Suppressor macrophage (primary cell): ENCODE measurements around the gene KRT83.
A peak's percentile ranks its signal among the peaks of the same experiment; 100 is the strongest.

Source experiments
- DNase-seq, 4 experiments: peaks; one replicate each; pipeline ENCODE4 v3.0.0-alpha.2; 2020 to 2022
- total RNA-seq, 17 experiments: gene quantifications; one replicate each; lab custom pipeline; 2026; ENCODE audit warnings: mixed read lengths in 6 of 17, inconsistent platforms in 3 of 17; lab: John Stamatoyannopoulos, UW

KRT83 gene
- 0 to 0.88 (median 0) reads per million in 17 experiments for total RNA-seq

DNA sequence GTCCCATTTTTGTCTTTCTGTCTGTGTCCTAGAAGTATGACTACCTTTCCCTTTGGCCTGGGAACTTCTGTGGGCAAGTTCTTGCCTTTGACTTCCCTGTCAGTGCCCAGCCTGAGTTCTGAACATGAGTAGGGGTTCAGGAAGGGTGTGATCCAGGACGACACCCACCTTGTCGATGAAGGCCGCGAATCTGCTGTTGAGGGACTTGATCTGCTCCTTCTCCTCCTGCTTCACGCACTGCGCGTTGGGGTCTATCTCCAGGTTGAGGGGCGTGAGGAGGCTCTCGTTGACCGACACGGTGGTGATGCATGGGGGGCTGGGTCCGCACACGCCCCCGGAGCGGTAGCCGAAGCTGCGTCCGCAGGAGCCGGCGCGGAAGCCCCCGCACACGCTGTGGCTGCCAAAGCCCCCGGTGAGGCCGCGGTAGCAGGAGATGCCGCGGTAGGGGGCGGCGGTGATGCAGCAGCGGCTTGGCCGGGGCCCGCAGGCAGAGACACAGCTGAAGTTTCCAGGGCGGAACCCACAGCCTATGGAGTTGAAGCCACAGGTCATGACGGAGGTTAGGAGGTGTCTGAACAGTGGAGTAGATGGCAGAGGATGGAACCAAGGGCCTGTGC is at the start of gene KRT83:
Gene KRT83 (minus strand): TSS at position 615 of the 617 bp plus-strand sequence. CDS start 63 bp downstream, at position 552.
- DNase-seq = no peak

DNA sequence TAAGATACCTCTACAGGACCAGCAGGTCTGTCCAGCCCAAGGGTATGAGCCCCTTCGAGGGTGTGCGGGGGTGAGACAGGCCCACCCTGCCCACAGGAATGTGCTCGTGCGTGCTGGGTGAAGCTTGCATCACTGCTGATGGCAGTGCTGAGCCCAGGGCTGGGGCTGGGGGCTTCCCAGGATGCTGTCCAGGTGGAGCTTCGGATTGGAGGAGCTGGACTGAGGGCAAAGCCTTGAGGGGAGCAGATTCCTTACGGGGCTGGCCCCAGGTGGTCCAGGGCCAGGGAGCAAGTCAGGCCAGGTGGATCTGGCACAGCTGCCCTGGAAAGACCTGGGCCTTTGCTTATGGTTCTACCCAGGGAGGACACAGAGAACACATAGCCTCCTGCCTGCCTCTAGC is 48.6 kb upstream of the KRT83 start:
- DNase-seq = no peak

DNA sequence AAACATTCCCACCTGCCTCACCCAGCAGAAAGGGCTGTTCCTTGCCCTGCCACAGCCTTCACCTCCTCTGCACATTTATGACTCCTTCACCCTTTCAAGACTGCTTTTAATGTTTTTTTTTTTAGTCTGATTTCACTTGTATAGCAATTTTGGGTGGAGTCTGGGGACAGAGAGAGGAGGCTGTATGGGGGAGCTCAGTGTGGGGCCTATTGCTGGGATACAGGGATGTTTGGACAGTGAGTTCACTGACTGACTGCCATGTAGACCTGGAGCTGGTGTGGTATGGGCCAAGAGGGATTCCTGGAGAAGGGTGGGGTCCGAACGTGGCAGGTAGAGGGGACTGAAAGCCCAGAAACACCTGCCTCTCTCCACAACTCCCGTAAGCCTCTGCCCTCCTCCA is 48.0 kb upstream of the KRT83 start:
- DNase-seq = no peak

DNA sequence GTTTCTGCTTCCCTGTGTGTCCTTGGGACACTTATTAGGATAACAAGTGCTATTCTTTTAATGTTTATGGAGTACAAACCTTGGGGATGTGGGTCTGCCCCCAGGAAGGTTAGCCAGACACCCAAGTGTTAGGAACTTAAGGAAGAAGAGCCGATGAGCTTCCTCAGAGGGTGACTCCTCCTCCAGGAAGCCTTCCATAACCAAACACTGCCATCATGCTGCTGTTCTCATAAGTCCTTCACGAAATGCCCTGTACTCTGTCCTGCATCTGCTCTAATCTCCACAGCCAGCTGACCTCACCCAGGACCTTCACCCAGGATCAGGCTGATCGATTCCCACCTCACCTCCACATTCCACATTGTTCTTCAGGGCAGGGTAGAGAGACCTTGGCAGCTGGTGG is 47.3 kb upstream of the KRT83 start:
- DNase-seq = no peak

DNA sequence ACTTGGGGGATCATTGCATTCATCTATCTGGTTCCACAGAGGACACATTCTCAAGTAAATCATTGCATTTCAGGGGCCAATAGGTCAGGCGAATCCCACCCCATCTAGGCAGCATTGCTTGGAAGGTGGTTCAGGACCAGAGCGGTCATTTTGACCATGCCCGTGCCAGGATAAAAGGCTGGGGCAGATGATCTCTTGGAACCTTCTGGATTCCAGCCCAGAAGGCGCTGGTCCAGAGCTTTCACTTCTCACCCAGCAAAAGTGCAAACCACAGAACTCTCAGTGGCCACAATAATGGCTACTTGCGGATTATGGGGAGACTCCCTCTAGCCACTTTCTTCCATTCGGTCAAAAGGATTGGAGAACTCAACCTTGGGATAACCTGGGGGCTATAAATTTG is 46.7 kb upstream of the KRT83 start:
- no peak for DNase-seq

DNA sequence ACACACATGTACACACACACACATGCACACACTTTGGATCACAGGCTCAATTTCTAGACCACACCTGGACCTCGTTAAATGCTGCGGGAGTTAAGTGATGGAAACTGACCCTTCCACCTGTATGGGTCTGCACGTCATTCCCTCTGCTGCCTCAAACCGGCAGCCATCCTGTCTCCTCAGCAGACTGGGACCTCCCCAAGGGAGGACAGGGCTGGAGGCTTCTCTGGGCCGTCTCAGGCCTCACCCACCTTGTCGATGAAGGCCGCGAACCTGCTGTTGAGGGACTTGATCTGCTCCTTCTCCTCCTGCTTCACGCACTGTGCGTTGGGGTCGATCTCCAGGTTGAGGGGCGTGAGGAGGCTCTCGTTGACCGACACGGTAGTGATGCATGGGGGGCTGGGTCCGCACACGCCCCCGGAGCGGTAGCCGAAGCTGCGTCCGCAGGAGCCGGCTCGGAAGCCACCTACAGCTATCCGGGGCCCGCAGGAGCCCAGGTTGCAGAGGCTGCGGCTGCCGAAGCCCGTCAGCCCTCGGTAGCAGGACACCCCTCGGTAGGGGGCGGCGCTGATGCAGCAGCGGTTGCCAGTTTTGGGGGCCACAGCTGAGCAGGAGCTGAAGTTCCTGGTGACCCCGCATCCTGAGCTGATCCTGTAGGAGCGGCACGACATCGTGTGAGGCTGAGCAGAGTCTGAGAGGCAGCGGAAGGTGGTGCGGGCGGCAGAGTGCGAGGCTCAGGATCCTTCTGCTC is 45.7 kb upstream of the KRT83 start, which contains the start of gene KRT85:
Gene KRT85 (minus strand): TSS at position 744 of the 748 bp plus-strand sequence. CDS start 76 bp downstream, at position 668.
- no peak for DNase-seq

DNA sequence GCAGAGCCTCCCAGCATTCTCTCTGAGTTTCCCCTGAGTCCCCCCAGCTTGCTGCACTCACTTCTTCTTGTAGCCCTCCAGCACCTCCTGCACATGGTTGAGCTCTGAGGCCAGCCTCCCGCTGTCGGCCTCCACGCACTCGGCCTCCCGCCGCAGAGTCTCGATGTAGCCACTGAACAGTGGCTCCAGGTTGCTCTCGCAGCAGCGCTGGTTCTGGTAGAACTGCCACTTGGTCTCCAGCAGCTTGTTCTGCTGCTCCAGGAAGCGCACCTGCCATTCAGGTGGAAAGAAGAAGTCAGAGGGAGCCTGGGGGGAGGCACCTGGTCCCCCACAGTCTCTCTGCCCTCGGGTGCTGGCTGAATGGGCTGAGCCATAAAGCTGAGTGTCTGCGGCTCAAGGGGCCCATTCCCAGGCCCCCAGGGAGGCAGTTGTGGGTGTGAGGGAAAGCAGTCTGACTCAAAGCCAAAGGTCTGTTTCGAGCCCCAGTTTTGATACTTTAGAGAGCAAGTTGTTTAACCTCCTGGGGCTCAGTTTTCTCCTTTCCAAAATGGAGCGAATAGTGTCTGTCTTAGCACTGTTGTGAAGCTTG is 43.8 kb upstream of the KRT83 start:
- DNase-seq = no peak

DNA sequence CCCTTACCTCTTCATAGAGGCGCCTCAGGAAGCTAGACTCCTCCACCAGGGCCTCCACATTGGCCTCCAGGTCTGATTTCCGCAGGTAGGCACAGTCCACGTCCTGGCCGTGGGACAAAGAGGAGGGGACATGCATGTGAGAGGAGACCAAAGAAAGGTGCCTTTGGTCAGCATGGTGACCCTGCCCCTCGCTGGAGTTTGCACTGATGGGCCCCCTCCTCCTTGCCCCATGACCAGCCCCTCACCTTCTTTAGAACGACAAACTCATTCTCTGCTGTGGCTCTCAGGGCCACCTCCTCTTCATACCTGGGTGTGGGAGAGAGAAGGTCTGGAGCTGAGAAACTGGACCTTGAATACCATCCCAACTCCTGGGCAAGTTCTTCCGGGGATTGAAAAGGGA is 42.9 kb upstream of the KRT83 start:
- DNase-seq = no peak

DNA sequence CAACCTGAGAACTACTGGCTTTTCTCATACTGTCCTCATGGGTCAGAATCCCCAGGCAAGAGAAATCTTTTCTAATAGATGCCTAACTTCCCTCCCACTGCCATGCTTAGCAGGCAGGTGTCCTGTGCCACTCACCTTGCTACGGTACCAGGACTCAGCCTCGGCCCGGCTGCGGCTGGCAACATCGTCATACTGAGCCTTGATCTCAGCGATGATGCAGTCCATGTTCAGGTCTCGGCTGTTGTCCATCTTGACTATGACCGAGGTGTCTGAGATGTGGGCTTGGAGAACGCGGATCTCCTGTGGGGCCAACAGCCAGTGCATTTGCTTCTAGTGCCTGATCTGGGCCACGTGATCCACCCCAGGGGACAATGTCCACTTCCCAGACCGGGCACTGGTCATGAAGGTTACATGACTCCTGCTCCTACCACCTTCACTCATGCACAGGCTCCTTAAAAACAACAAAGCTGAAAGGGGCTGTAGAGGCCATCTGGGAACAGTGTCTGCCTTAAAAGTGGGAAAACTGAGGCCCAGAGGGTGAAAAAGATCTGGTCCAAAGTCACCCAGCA is 42.0 kb upstream of the KRT83 start:
- DNase-seq = no peak

DNA sequence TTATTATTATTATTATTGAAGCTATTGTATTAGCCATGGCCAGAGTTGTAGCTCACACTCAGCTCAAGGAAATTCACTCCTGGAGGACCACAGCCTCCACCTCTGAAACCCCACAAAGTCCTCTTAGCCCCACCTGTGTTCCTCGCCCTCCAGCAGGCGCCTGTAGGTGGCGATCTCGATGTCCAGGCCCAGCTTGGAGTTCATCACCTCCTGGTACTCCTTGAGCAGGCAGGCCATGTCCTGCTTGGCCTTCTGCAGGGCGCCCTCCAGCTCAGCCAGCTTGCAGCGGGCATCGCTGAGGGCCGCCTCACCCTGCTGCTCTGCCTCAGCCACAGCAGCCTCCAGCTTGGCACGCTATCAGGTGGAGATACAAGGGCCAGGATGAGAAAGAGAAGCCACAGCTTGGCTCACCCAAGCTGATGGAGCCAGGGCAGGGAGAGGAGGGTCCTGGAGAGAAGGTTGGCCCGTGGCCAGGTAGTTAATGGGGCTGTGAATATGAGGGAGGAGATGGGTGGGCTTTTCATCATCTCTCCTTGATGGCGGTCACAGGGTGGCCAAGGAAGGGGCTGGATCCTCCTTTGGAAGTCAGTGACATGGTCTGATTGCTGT is 41.0 kb upstream of the KRT83 start:
- DNase-seq = no peak

DNA sequence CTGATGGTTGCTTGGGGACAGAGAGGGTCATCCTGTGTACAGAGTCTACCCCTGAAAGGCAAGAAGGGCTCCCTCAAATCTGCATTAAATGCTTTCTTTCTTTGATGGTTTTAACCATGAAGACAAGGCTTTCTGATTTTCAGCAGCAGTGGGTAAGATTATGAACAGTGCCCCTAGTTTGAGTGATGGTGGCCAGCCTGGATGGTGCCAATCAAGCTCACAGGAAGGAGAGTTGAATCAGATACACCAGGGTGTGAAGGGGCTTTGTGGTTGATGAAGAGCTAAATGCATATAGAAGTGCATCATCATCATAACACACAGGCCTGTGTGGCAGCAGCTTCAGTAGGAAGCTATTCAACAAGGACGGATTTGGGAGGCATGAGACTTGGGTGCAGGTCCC is 40.4 kb upstream of the KRT83 start:
- DNase-seq = no peak

DNA sequence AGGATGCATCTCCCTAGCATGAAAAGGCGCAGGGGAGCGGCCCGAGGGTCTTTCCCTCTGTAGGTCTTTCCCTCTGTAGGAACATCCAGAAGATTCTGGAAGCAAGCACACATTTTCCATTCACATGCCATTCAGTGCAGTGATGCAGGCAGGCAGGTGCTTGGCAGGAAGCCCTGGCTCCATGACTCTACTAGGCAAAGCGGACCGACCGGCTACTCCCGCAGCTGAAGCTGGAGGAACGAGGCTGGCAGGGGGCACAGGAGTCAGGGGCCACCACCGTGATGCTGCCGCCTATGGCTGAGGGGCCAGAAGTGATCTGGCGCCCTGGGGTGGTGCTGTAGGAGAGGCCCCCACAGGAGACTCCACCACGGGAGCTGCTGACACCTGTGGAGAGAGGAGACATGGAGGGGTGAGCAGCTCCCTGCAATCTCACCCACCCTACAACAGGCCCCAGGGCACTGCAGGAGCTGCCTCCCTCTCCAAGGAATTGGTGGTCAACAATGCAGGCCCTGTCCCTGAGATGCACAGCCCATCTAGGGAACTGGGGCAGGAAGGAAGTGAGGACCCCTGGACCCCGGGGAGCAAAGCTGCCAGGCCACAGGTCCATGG is 39.6 kb upstream of the KRT83 start:
- no peak for DNase-seq

DNA sequence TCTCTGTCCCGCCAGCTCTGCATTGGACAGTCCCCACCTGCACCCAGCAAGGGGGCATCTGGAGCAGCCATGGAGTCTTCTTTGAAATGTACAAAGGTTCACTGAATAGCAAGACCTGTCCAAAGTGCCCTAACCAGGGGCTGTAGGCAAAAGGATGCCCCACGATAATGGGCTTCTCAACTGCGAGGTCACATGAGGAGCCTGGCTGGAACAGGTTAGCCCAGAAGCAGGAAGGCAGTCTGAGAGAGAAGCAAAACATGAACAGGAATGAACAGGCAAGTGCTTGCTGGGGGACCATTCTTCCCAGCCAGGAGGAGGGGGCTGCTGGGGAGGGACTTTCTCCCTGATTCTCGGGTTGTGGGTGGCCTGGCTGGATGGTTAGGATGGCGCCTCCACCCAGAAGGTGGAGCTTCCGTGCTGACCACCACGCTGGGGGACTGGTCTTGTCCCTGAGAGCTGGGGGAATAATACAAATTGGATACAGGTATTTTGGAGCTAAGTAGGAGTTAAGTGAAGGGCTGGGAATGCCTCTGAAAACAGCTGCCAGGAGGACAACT is 39.0 kb upstream of the KRT83 start:
- no peak for DNase-seq

DNA sequence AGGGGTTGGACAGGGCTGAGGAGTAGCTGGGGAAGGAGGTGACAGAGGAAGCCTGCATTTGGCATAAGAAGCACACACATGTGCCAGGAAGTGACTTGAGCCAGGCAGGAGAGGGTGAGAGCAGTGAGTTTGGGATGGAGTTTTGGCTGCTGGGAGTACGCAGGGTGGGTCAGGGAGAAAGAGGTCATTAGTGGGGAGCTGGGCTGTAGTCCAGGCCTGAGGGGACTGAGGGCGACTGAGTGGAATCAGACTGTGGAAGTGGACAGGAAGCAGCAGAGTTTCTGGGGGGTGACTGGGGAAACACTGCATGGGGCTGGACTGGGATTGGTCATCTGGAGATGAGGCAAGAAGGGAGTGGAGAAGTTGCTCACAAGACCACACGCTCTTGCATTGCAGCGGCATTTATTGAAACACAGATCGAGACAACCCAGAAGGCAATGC is 38.4 kb upstream of the KRT83 start:
- DNase-seq = peak in 3 of 4 experiments; percentile 8 to 20 (median 20)

DNA sequence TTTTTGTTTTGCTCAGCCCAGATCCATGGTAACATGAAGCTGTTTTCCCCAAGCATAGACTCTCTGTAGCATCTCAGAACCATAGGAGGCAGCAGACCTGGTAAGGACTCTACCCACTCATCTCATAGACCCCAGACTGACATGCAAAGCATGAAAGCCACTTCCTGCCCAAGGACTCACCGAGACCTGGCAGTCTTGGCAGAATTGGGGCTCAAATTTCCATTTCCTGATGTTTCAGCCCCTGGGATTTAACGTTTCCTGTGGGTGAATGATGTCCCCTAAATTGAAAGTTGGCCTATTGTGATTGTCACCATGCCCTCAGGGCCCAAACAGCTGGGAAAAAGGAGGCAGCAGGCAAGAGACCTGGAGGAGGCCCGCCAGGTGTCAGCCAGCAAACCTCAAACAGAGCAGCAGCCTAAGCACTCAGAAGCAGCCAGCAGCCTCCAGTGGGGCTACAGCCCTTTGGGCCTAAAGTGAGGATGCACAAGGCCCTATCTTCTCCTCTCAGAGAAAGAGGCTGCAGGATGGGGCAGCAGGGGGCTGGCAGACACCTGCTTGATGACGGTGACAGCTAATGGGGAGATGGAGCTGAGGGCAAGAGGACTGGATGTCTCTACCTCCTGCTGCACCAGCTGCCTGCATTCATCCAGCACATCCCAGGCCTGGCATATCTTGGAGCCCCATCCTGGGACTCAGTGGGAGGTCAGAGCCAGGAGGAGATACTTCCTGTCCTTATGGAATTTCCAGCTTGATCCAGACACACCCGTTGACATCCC is 37.6 kb upstream of the KRT83 start:
- DNase-seq = no peak

DNA sequence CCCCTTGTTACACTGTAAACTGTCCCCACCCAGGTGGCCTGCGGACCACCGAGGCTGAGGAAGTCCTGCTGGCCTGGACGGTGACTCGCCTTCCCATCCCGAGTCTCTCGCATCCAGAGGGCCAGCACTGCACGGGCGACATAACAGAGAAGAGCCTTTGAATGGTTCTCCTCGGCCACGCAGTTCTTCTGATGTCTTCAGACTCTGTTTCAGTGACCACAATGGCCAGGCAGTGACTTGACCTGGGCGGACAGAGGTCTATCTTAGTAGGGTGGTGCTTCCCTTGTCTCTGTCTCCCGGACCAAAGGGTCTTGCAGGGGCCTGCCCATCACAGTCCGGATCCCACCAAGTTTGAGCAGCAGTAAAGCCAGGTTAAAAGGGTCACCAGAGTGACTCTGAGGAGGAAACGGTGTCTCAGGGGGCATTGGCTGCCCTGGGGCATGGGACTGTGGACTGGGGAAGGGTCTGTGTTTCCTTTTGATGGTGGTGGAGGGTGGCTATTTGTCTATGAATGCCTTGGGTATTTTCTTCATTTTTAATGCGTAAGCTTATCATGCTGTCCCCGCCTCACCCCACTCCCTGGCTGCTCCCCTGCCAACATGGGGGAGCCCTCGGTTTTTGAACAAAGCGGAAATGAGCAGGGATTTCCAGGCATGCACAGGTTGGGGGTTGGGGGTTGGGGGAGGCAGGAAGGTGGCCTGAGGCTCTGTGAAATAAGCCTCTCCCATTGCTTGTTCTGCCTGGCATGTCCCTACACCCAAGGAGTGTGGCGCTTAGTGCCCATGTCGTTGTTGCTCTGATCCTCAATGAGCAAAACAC is 35.8 kb upstream of the KRT83 start:
- DNase-seq = no peak

DNA sequence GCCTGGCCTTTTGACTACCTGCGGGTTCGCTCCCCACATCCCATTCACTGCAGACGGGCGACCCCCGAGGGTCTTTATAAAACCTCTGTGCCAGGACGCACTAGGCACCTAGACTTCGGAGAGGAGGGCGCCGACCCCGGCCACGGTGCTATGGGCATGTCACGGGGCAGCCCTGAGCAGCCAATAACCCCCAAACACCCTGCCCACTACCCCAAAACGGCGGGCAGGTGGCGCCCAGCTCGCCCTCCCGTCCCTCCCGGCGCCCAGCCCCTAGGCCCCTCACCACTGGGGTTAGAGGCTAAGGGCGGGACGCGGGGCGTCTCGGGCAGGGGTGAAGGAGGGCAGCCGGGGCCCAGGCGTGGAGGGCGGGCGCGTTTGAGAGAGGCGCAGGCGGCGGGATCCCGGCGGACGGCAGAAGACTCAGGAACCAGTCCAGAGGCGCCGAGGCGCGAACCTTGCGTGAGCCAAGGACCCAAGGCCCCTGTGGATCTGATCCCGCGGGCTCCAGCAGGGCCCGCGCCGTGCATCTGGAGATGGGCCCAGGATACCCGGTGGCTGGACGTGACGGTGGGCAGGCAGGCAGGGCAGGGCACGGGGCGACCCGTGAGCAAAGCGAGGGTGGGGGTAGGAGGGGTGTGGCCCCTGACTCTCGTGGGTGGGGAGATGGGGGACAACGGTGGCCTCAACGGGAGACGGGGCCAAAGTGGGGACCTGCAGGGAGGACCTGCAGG is 35.0 kb upstream of the KRT83 start:
- no peak for DNase-seq

DNA sequence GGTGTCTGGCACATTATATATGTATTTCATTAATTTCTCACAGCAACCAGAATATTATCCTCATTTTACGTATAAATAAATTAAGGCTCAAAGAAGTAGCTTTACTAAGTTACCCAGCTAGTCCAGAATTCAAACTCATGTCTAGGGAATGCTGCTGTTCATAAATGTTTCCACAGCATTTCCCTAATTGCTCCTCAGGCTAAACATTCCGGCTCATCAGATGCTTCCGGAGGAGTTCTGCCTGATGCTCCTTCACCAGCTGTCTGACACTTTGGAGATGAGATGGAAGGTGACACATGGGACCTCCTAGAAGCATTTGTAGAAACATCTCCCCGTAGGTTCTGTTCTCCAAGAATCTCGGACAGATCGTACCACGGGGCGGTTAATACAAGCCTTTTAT is 34.0 kb upstream of the KRT83 start:
- DNase-seq = no peak

DNA sequence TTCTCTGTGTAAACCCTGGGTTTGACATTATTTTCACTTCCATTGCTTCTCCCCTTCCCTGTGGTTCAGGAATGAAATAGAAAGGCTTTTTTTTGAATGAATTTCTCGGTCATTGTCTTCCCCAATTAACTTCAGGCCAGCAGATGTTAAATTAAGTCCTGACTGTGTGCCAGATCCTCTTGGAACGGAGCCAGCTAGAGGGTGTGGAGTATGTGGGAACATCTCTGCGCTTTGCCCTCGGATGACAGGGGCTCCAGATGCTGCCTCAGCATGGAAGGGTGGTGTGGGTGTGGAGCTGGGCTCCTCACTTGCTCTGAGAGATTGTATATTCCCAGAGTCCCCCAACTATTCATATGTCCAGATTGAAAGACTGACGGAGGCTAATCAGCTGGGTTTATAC is 33.0 kb upstream of the KRT83 start:
- DNase-seq = no peak

DNA sequence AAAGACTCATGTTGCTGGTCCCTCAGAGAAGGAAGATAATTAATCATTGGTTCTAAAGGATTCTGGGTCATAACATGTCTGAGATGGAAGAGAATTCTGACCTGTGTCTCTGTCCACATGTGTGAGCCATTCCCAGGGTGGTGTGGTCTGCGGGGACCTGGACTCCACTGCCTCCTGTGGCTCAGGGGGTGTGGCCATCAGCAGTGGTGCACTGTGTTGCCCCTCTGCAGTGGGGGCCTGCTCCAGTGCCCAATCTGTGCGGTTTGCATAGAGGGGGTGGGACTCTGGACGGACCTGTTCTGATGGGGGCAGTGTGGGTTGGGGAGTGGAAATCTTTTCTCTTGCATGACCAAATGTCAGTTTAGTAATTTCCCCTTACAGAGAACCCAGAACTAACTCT is 32.6 kb upstream of the KRT83 start:
- DNase-seq = no peak
